PC-3 (cell line): ENCODE data around the gene SEC16A. TPM values are rescaled to one million over a fixed set of nuclear protein-coding genes. Genes with fewer than 3 reads are reported as not detected.

Experiments used
- ATAC-seq: fragments of 200-7000 bp; cut with Tn5 transposase; 2 replicates; pipeline ENCODE4 v1.9.1; 2020; ENCODE audit warnings: mild to moderate bottlenecking, moderate library complexity
- BruUV-seq: library from RNA; stranded (reverse); fragments of 400-500 nt; replicated peaks from 2 replicates; lab custom pipeline; 2021; lab: Mats Ljungman, UMichigan
- CTCF ChIA-PET: fragments of 300-600 bp; sonication (Branson Sonifier 250); formaldehyde crosslinking; loops from one replicate; lab custom pipeline; 2022; ENCODE audit warnings: antibody characterized with exemption; lab: Charles Lee
- POLR2A ChIA-PET: fragments of 300-600 bp; sonication (Branson Sonifier 250); formaldehyde crosslinking; loops from one replicate; lab custom pipeline; 2022; ENCODE audit warnings: antibody characterized with exemption; ENCODE audit not compliant: unreplicated experiment; lab: Charles Lee
- DNase-seq: peaks from one replicate; pipeline ENCODE4 v3.0.0-alpha.2; 2015
- H2AFZ ChIP-seq: fragments of 300-600 bp; sonication (generic); 2 replicates; pipeline ENCODE4 v1.6.0; 2016; ENCODE audit warnings: antibody characterized with exemption, low read length
- H3F3A ChIP-seq: fragments of 300-600 bp; sonication (generic); one replicate; pipeline ENCODE4 v1.6.0; 2017; ENCODE audit warnings: antibody characterized with exemption, low read length, control low read depth, mild to moderate bottlenecking; ENCODE audit not compliant: unreplicated experiment
- H3K27ac ChIP-seq: fragments of 300-600 bp; sonication (generic); 2 replicates; pipeline ENCODE4 v1.5.1; 2016; ENCODE audit warnings: mild to moderate bottlenecking, low read length
- H3K27me3 ChIP-seq: fragments of 300-600 bp; sonication (generic); 2 replicates; pipeline ENCODE4 v1.6.1; 2016; ENCODE audit warnings: low read length, mixed read lengths
- H3K36me3 ChIP-seq: fragments of 300-600 bp; sonication (generic); 2 replicates; pipeline ENCODE4 v1.6.1; 2016; ENCODE audit warnings: low read depth, mixed run types, low read length, mixed read lengths
- H3K4me1 ChIP-seq: fragments of 300-600 bp; sonication (generic); 2 replicates; pipeline ENCODE4 v1.5.1; 2016; ENCODE audit warnings: low read length; ENCODE audit not compliant: insufficient read depth
- H3K4me2 ChIP-seq: fragments of 300-600 bp; sonication (generic); 2 replicates; pipeline ENCODE4 v1.6.0; 2016; ENCODE audit warnings: low read length
- H3K4me3 ChIP-seq: fragments of 300-600 bp; sonication (generic); 2 replicates; pipeline ENCODE4 v1.5.1; 2016; ENCODE audit warnings: mild to moderate bottlenecking, low read length, mixed read lengths
- H3K79me2 ChIP-seq: fragments of 300-600 bp; sonication (generic); 2 replicates; pipeline ENCODE4 v1.6.1; 2017; ENCODE audit warnings: low read length, mixed read lengths
- H3K9ac ChIP-seq: fragments of 300-600 bp; sonication (generic); 2 replicates; pipeline ENCODE4 v1.6.0; 2016; ENCODE audit warnings: mild to moderate bottlenecking, low read length
- H3K9me2 ChIP-seq: fragments of 300-600 bp; sonication (generic); replicated peaks from 2 replicates; pipeline ENCODE4 v1.6.1; 2016; ENCODE audit warnings: mixed run types, low read length, mixed read lengths
- H3K9me3 ChIP-seq: fragments of 300-600 bp; sonication (generic); 2 replicates; pipeline ENCODE4 v1.6.1; 2016; ENCODE audit warnings: low read length, mixed read lengths
- H4K20me1 ChIP-seq: fragments of 300-600 bp; sonication (generic); 2 replicates; pipeline ENCODE4 v1.6.1; 2016; ENCODE audit warnings: low read length, mixed read lengths
- EZH2 ChIP-seq: fragments of 300-600 bp; sonication (generic); IDR thresholded peaks from one replicate; pipeline ENCODE4 v1.6.1; 2017; ENCODE audit warnings: antibody characterized with exemption, mild to moderate bottlenecking, low read length; ENCODE audit not compliant: unreplicated experiment
- EZH2phosphoT487 ChIP-seq: fragments of 300-600 bp; sonication (generic); IDR thresholded peaks from 2 replicates; pipeline ENCODE4 v1.6.1; 2018; ENCODE audit warnings: mild to moderate bottlenecking, antibody characterized with exemption, low read length, borderline replicate concordance
- intact Hi-C: fragments of 100-400 bp; cut with micrococcal nuclease; formaldehyde crosslinking; loops from 2 replicates; pipeline ENCODE4 v1.9.0; 2023
- total RNA-seq: library from RNA; depleted of rRNA; stranded (reverse); fragments of >200 nt; gene quantifications from 2 replicates; pipeline ENCODE4 v1.2.3, GENCODE V29; 2014
- TF ChIP-seq, protein P1 (sequence below): fragments of 300-600 bp; sonication (generic); conservative IDR thresholded peaks from 2 replicates; pipeline ENCODE4 v1.5.1; 2017; ENCODE audit warnings: antibody characterized with exemption, low read depth, mild to moderate bottlenecking, low read length

SEC16A gene
- total RNA-seq, 1 experiment from 2014 or later: 28.3 TPM

- Histone ChIP-seq H3K27ac (no peak overlapping the region), H3K9me2 (no peaks in the 10 kb centered on the region), H3K79me2 (no peaks in the 10 kb centered on the region), H3K9me3 (no peaks in the 10 kb centered on the region), H3K27me3 (no peaks in the 10 kb centered on the region), H2AFZ (no peak overlapping the region), H4K20me1 (no peaks in the 10 kb centered on the region), H3K9ac (no peak overlapping the region), H3K4me1 (no peaks in the 10 kb centered on the region), H3K4me3 (no peak overlapping the region), H3F3A (no peaks in the 10 kb centered on the region), H3K4me2 (no peak overlapping the region), H3K36me3 (peaks cover 11% of the 10 kb centered on the region; the same call in 1 of the 2 replicates)
- intact Hi-C loops: no loop called here
- TF ChIP-seq EZH2phosphoT487: no peak
- TF ChIP-seq, protein P1, sequence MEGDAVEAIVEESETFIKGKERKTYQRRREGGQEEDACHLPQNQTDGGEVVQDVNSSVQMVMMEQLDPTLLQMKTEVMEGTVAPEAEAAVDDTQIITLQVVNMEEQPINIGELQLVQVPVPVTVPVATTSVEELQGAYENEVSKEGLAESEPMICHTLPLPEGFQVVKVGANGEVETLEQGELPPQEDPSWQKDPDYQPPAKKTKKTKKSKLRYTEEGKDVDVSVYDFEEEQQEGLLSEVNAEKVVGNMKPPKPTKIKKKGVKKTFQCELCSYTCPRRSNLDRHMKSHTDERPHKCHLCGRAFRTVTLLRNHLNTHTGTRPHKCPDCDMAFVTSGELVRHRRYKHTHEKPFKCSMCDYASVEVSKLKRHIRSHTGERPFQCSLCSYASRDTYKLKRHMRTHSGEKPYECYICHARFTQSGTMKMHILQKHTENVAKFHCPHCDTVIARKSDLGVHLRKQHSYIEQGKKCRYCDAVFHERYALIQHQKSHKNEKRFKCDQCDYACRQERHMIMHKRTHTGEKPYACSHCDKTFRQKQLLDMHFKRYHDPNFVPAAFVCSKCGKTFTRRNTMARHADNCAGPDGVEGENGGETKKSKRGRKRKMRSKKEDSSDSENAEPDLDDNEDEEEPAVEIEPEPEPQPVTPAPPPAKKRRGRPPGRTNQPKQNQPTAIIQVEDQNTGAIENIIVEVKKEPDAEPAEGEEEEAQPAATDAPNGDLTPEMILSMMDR: no peak
- TF ChIP-seq EZH2: no peak
- no peak for DNase-seq
- no TSS peak for BruUV-seq
- ATAC-seq: no peak
- POLR2A ChIA-PET: no interaction called here
- CTCF ChIA-PET: no interaction called here
Observed at GRCh38 chr9:136453326-136453725, 29.5 kb downstream of the SEC16A start.

DNA sequence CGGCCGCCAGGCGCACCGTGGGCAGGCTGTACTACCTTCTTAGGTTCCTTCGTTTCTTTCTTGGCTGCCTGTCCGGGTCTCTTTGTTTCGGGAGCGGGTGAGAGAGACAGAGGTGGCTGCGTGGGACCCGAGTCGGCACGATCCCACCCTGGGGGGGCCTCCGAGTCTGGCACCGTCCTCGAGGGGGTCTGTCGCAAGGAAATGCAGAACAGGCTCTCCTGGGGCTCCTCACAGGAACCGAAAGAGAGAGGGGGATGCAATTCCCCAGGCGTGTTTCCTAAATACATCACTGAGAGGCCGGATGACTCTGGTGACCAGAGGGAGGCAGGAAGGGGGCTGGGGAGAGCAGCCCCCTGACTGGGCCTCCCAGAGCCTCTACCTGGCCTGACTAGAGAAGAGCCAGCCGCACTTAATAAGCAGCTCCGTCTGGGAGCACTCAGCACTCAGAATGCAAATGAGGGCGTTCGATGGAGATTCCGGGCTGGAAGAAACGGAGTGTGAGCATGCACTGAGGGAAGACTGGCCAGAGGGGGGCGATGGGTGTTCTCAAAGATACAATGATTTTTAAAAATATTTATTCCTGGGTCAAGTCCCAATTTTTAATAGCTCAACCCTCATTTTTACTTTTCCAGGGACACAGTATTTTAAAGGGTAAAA is 31.5 kb downstream of the SEC16A start:
- Histone ChIP-seq H3K4me3 (no peak overlapping the region), H2AFZ (no peak overlapping the region), H3K9me2 (no peaks in the 10 kb centered on the region), H3K27me3 (no peaks in the 10 kb centered on the region), H3K4me1 (no peaks in the 10 kb centered on the region), H3K4me2 (no peak overlapping the region), H3K36me3 (peaks cover 11% of the 10 kb centered on the region; the same call in 1 of the 2 replicates), H3F3A (no peaks in the 10 kb centered on the region), H4K20me1 (no peaks in the 10 kb centered on the region), H3K27ac (no peak overlapping the region), H3K9me3 (no peaks in the 10 kb centered on the region), H3K9ac (no peak overlapping the region), H3K79me2 (no peaks in the 10 kb centered on the region)
- BruUV-seq: no TSS peak
- CTCF ChIA-PET: no interaction called here
- intact Hi-C loops: no loop called here
- DNase-seq (no peak), ATAC-seq (no peak)
- TF ChIP-seq, protein P1: peak; percentile 27; the same call in 1 of the 2 replicates
- TF ChIP-seq EZH2 (no peak), EZH2phosphoT487 (no peak)
- POLR2A ChIA-PET: no interaction called here

GRCh38 chr9:136448655-136449054 is 34.2 kb downstream of the SEC16A start:
- DNase-seq (no peak), ATAC-seq (no peak)
- Histone ChIP-seq H3K27me3 (no peaks in the 10 kb centered on the region), H3K4me1 (no peaks in the 10 kb centered on the region), H3K27ac (no peak overlapping the region), H3K9me2 (no peaks in the 10 kb centered on the region), H3K4me2 (no peak overlapping the region), H3K36me3 (peaks cover 10% of the 10 kb centered on the region; the same call in 1 of the 2 replicates), H3K79me2 (no peaks in the 10 kb centered on the region), H3K9me3 (no peaks in the 10 kb centered on the region), H3F3A (no peaks in the 10 kb centered on the region), H4K20me1 (no peaks in the 10 kb centered on the region), H3K9ac (no peak overlapping the region), H3K4me3 (no peak overlapping the region), H2AFZ (no peak overlapping the region)
- BruUV-seq: no TSS peak
- POLR2A ChIA-PET: interaction anchor here (0.6 kb wide), 1 partner anchor 63 kb away, joined by 4 read pairs; no protein-coding TSS in a partner anchor
- CTCF ChIA-PET: no interaction called here
- TF ChIP-seq EZH2phosphoT487: no peak
- intact Hi-C loops: no loop called here
